ENCODE results near the gene SHMT2. TPM values are rescaled to one million over a fixed set of nuclear protein-coding genes. Genes with fewer than 3 reads are reported as not detected.

The SHMT2 gene
- total RNA-seq, 1 experiment from 2014 or later: 297 TPM

DNA sequence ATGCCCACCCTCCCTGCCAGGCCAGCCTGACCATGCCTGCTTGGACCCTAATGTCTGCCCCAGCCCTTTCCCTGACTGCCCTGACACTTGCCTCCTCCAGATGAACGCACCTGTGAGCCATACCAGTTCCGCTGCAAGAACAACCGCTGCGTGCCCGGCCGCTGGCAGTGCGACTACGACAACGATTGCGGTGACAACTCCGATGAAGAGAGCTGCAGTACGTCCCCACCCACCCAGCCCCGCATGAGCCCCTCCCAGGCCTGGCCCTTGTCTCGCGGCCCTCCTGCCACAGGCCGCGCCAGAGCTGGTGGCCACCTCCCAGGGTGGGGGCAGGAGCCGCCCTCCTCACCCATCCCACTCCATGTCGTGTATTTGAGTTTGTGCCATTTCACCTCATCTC lies 27.2 kb upstream of the SHMT2 start:
- no peak overlapping the region for H3K4me3 Mint-ChIP-seq
- no peaks in the 10 kb centered on the region for H3K9me3 Mint-ChIP-seq
- no peaks in the 10 kb centered on the region for H3K4me1 Mint-ChIP-seq
- H3K27me3 Mint-ChIP-seq (ENCODE audit: low read depth): no peaks in the 10 kb centered on the region
- TF ChIP-seq ETV6 (CRISPR knock-in tag; IDR thresholded peaks at IDR 0.05): no peak
- TF ChIP-seq IRF2 (CRISPR knock-in tag; IDR thresholded peaks at IDR 0.05; ENCODE audit: borderline replicate concordance, low read depth): no peak
- TF ChIP-seq CREM (CRISPR knock-in tag; IDR thresholded peaks at IDR 0.05): no peak
- TF ChIP-seq, protein P1, sequence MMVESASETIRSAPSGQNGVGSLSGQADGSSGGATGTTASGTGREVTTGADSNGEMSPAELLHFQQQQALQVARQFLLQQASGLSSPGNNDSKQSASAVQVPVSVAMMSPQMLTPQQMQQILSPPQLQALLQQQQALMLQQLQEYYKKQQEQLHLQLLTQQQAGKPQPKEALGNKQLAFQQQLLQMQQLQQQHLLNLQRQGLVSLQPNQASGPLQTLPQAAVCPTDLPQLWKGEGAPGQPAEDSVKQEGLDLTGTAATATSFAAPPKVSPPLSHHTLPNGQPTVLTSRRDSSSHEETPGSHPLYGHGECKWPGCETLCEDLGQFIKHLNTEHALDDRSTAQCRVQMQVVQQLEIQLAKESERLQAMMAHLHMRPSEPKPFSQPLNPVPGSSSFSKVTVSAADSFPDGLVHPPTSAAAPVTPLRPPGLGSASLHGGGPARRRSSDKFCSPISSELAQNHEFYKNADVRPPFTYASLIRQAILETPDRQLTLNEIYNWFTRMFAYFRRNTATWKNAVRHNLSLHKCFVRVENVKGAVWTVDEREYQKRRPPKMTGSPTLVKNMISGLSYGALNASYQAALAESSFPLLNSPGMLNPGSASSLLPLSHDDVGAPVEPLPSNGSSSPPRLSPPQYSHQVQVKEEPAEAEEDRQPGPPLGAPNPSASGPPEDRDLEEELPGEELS (CRISPR knock-in tag; IDR thresholded peaks at IDR 0.05): no peak
- ChIA-PET POLR2A (no interaction called here), CTCF (no interaction called here)
- H3K36me3 Mint-ChIP-seq: peaks cover 63% of the 10 kb centered on the region
- DNase-seq (ENCODE audit: low spot score) (no peak), ATAC-seq (no peak)
- no peak overlapping the region for H3K27ac Mint-ChIP-seq

- peaks cover 58% of the 10 kb centered on the region for H3K36me3 Mint-ChIP-seq
- H3K27me3 Mint-ChIP-seq (ENCODE audit: low read depth): no peaks in the 10 kb centered on the region
- H3K4me1 Mint-ChIP-seq: no peaks in the 10 kb centered on the region
- CTCF ChIA-PET: interaction anchor here (0.5 kb wide), 1 partner anchor 31 kb away, joined by 4 read pairs; no protein-coding TSS in a partner anchor
- TF ChIP-seq ZNF396 (CRISPR knock-in tag; IDR thresholded peaks at IDR 0.05; ENCODE audit: borderline replicate concordance) (no peak), MAX (CRISPR knock-in tag; IDR thresholded peaks at IDR 0.05) (no peak), RORB (CRISPR knock-in tag; IDR thresholded peaks at IDR 0.05) (no peak), ETV6 (CRISPR knock-in tag; IDR thresholded peaks at IDR 0.05) (no peak), CDX4 (CRISPR knock-in tag; IDR thresholded peaks at IDR 0.05; ENCODE audit: borderline replicate concordance) (no peak), E2F1 (CRISPR knock-in tag; IDR thresholded peaks at IDR 0.05) (no peak), ZNF671 (CRISPR knock-in tag; IDR thresholded peaks at IDR 0.05) (no peak)
- TF ChIP-seq, protein P2, sequence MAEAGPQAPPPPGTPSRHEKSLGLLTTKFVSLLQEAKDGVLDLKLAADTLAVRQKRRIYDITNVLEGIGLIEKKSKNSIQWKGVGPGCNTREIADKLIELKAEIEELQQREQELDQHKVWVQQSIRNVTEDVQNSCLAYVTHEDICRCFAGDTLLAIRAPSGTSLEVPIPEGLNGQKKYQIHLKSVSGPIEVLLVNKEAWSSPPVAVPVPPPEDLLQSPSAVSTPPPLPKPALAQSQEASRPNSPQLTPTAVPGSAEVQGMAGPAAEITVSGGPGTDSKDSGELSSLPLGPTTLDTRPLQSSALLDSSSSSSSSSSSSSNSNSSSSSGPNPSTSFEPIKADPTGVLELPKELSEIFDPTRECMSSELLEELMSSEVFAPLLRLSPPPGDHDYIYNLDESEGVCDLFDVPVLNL (CRISPR knock-in tag; IDR thresholded peaks at IDR 0.05; ENCODE audit: borderline replicate concordance, low read depth): no peak
- ATAC-seq (no peak), DNase-seq (ENCODE audit: low spot score) (no peak)
- POLR2A ChIA-PET: no interaction called here
- no peak overlapping the region for H3K27ac Mint-ChIP-seq
- H3K4me3 Mint-ChIP-seq: no peak overlapping the region
- no peaks in the 10 kb centered on the region for H3K9me3 Mint-ChIP-seq
These were observed 26.3 kb upstream of the SHMT2 start for GRCh38 chr12:57203201-57203600.

DNA sequence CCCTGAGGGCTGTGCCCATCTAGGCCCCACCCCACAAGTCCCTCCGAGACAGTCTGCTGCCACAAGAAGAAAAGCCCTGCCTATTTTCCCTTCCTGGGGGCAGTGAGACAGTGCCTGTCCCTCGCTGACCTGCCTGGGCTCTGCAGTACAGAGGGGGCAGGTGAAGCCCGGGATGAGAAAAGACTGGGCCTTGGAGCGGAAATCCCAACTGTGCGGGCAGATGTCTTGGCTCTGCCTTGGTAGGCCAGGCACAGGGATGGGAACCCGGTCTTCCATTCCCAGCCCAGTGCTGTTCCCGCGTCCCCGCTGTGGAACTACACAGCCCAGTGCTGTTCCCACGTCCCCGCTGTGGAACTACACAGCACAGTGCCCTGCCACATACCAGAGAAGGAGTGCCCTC lies 25.7 kb upstream of the SHMT2 start:
- no peaks in the 10 kb centered on the region for H3K4me1 Mint-ChIP-seq
- no peaks in the 10 kb centered on the region for H3K9me3 Mint-ChIP-seq
- H3K27me3 Mint-ChIP-seq (ENCODE audit: low read depth): no peaks in the 10 kb centered on the region
- peaks cover 54% of the 10 kb centered on the region for H3K36me3 Mint-ChIP-seq
- ATAC-seq (no peak), DNase-seq (ENCODE audit: low spot score) (no peak)
- no peak overlapping the region for H3K4me3 Mint-ChIP-seq
- H3K27ac Mint-ChIP-seq: no peak overlapping the region
- POLR2A ChIA-PET: no interaction called here
- TF ChIP-seq NFATC4 (CRISPR knock-in tag; IDR thresholded peaks at IDR 0.05) (no peak), ZNF263 (CRISPR knock-in tag; IDR thresholded peaks at IDR 0.05; ENCODE audit: low read depth) (no peak), ZNF423 (CRISPR knock-in tag; IDR thresholded peaks at IDR 0.05) (no peak), GRHL2 (CRISPR knock-in tag; IDR thresholded peaks at IDR 0.05; ENCODE audit: insufficient replicate concordance, severe bottlenecking) (no peak), ZNF121 (CRISPR knock-in tag; IDR thresholded peaks at IDR 0.05) (no peak), FOXJ3 (CRISPR knock-in tag; IDR thresholded peaks at IDR 0.05; ENCODE audit: borderline replicate concordance) (no peak), GABPB1 (CRISPR knock-in tag; IDR thresholded peaks at IDR 0.05) (no peak), ZBTB21 (CRISPR knock-in tag; IDR thresholded peaks at IDR 0.05; ENCODE audit: borderline replicate concordance) (no peak)
- TF ChIP-seq, protein P3, sequence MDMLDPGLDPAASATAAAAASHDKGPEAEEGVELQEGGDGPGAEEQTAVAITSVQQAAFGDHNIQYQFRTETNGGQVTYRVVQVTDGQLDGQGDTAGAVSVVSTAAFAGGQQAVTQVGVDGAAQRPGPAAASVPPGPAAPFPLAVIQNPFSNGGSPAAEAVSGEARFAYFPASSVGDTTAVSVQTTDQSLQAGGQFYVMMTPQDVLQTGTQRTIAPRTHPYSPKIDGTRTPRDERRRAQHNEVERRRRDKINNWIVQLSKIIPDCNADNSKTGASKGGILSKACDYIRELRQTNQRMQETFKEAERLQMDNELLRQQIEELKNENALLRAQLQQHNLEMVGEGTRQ (CRISPR knock-in tag; IDR thresholded peaks at IDR 0.05): no peak
- TF ChIP-seq, protein P1 (CRISPR knock-in tag; IDR thresholded peaks at IDR 0.05): no peak
- CTCF ChIA-PET: no interaction called here
